Measurements from ENCODE around the gene HGFAC. TPM values are rescaled to one million over a fixed set of nuclear protein-coding genes. Genes with fewer than 3 reads are reported as not detected.

Gene HGFAC
- total RNA-seq, 4 donors from 2014 or later: 0.52 to 2.3 TPM; not detected in 2

DNA sequence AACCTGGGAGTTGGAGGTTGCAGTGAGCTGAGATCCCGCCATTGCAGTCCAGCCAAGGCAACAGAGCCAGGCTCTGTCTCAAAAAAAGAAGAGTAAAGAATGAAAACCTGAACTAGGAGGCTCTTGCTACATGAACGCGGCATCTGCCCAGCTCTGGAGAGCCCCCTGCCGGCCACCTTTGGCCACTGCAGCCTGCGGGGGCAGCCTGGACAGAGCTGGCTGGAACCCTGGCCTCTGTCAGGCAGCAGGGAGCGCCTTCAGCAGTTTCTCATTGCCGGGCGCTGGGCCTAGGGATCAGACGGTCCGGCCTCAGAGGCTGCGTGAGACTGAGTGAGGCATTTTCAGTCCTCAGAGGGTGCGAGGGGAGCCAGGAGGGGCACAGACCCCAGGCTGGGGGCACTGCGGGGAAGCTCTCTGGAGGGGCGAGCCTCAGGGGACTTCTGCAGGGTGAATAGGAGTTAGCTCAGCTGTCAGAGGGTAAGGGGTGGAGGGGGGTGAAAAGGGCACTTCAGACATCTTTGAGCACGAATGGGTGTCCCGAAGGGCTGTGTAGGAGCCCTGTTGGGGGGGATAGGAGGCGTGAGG is 38.9 kb downstream of the HGFAC start:
- WGBS: 27% methylated on average over 13 of the region's 17 CpGs
- peaks cover 0 to 8% (median 0%) of the 10 kb centered on the region in 4 donors for H3K36me3 ChIP-seq
- intact Hi-C loops (cut with DNase I): no loop called here
- no peak overlapping the region for H3K4me3 ChIP-seq
- no peak overlapping the region for H3K27ac ChIP-seq (replicated peaks in 1 of 4)
- no peaks in the 10 kb centered on the region for H3K9me3 ChIP-seq
- peaks cover 0 to 86% (median 0%) of the 10 kb centered on the region in 4 donors for H3K27me3 ChIP-seq
- peaks cover 12 to 41% (median 16%) of the 10 kb centered on the region in 4 donors for H3K4me1 ChIP-seq
- TF ChIP-seq POLR2A (IDR thresholded peaks at IDR 0.05; ENCODE audit: low read depth): no peak
- TF ChIP-seq EP300 (IDR thresholded peaks at IDR 0.05): no peak
- TF ChIP-seq, protein P1, sequence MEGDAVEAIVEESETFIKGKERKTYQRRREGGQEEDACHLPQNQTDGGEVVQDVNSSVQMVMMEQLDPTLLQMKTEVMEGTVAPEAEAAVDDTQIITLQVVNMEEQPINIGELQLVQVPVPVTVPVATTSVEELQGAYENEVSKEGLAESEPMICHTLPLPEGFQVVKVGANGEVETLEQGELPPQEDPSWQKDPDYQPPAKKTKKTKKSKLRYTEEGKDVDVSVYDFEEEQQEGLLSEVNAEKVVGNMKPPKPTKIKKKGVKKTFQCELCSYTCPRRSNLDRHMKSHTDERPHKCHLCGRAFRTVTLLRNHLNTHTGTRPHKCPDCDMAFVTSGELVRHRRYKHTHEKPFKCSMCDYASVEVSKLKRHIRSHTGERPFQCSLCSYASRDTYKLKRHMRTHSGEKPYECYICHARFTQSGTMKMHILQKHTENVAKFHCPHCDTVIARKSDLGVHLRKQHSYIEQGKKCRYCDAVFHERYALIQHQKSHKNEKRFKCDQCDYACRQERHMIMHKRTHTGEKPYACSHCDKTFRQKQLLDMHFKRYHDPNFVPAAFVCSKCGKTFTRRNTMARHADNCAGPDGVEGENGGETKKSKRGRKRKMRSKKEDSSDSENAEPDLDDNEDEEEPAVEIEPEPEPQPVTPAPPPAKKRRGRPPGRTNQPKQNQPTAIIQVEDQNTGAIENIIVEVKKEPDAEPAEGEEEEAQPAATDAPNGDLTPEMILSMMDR (IDR thresholded peaks at IDR 0.05): peak; percentile 92 to 100 (median 95)
- DNase-seq (ENCODE audit: extremely low spot score): no peak

DNA sequence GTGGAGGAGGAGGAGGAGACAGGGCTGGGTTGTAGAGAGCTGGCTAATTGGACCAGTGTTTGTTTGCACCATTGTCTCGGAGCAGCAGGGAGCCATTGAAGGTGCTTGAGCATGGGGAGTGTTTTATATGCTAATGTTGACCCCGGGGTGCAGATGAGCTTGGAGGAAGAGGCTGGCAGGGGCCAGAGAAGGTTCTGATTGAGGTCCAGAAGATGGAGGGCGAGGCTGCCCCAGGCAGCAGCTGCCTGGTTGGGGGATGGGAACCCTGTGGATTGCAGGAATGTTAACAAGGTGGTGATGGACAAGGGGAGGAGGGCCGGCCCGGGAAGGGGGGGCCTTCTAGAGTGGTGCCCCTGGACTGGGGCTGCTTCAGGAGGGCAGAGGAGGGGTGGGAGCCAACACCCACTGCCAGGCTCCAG is 39.4 kb downstream of the HGFAC start:
- peaks cover 0 to 8% (median 0%) of the 10 kb centered on the region in 4 donors for H3K36me3 ChIP-seq
- DNase-seq (ENCODE audit: extremely low spot score): no peak
- H3K4me1 ChIP-seq: peaks cover 12 to 45% (median 16%) of the 10 kb centered on the region in 4 donors
- H3K27ac ChIP-seq (replicated peaks in 1 of 4): no peak overlapping the region
- H3K27me3 ChIP-seq: peaks cover 0 to 86% (median 0%) of the 10 kb centered on the region in 4 donors
- intact Hi-C loops (cut with DNase I): no loop called here
- H3K9me3 ChIP-seq: no peaks in the 10 kb centered on the region
- H3K4me3 ChIP-seq: no peak overlapping the region
- TF ChIP-seq POLR2AphosphoS5 (IDR thresholded peaks at IDR 0.05) (no peak), EP300 (IDR thresholded peaks at IDR 0.05) (no peak), POLR2A (IDR thresholded peaks at IDR 0.05; ENCODE audit: low read depth) (no peak)
- TF ChIP-seq, protein P1 (IDR thresholded peaks at IDR 0.05): no peak
- 61% methylated on average over 5 of the region's 5 CpGs for WGBS

DNA sequence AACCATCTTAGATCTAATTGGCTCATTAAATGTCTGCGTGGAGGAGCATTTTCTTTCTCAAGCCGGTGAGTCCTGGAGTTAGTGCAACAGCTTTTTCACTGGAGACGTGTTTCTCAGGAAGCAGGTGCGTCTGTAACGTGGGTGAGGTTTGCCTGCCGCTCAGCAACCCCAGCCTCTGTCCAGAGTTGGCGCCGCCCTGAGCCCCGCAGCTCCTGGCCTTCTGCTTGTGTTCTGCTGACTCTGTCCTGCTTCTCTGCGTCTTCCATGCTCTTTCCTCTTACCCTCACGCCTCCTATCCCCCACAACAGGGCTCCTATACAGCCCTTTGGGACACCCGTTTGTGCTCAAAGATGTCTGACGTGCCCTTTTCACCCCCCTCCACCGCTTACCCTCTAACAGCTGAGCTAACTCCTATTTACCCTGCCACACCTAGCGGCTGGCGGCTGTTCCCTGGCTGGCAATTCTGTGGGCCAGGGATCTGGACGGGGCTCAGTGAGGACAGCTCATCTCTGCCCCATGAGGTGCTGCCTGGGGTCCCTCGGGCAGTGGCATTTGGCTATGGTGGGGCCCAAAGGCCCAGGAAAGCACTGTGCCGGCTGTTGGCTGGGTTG is 40.1 kb downstream of the HGFAC start:
- H3K27me3 ChIP-seq: peaks cover 0 to 88% (median 0%) of the 10 kb centered on the region in 4 donors
- H3K36me3 ChIP-seq: peaks cover 0 to 2% (median 0%) of the 10 kb centered on the region in 4 donors
- no peak for DNase-seq (ENCODE audit: extremely low spot score)
- WGBS: 81% methylated on average over 17 of the region's 19 CpGs
- intact Hi-C loops (cut with DNase I): no loop called here
- H3K4me3 ChIP-seq: no peak overlapping the region
- H3K9me3 ChIP-seq: no peaks in the 10 kb centered on the region
- peaks cover 12 to 50% (median 16%) of the 10 kb centered on the region in 4 donors for H3K4me1 ChIP-seq
- H3K27ac ChIP-seq (replicated peaks in 1 of 4): no peak overlapping the region
- no peak for TF ChIP-seq EP300 (IDR thresholded peaks at IDR 0.05)
- TF ChIP-seq, protein P1 (IDR thresholded peaks at IDR 0.05): no peak
- no peak for TF ChIP-seq POLR2AphosphoS5 (IDR thresholded peaks at IDR 0.05)
- TF ChIP-seq POLR2A (IDR thresholded peaks at IDR 0.05; ENCODE audit: low read depth): no peak

DNA sequence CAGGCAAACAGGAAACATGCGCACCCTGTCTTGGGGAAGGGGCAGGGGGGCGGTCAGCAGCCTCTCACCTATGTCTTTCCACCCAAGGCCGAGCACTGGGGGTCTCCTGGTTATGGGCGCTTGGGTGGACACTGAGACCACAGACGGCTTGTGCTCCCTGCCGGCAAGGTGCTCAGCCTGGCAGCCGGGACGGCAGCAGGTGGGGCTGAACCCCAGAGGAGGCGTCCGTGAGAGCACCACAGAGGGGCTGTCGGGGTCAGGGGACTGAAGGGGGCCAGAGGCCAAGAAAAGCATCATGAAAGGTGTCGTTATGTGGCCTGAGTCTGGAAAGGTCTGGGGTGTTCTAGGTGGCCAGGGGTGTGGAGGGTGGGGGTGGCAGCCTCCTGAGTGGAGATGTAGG is 40.9 kb downstream of the HGFAC start:
- Histone ChIP-seq H3K4me3 (no peak overlapping the region), H3K4me1 (peaks cover 12 to 50% (median 16%) of the 10 kb centered on the region in 4 donors), H3K9me3 (no peaks in the 10 kb centered on the region), H3K27me3 (peaks cover 0 to 88% (median 0%) of the 10 kb centered on the region in 4 donors), H3K27ac (replicated peaks in 1 of 4) (no peak overlapping the region), H3K36me3 (no peaks in the 10 kb centered on the region)
- 92% methylated on average over 10 of the region's 12 CpGs for WGBS
- no peak for DNase-seq (ENCODE audit: extremely low spot score)
- intact Hi-C loops (cut with DNase I): no loop called here
- TF ChIP-seq EP300 (IDR thresholded peaks at IDR 0.05): no peak
- TF ChIP-seq, protein P1 (IDR thresholded peaks at IDR 0.05): no peak
- no peak for TF ChIP-seq POLR2A (IDR thresholded peaks at IDR 0.05; ENCODE audit: low read depth)
